NOMO-1 treated with DMSO at 0.1 percent for 48 hours (cell line): Measurements from ENCODE around the gene NOS1AP.
"Not testable (repeated sequence)": the region's sequence is repeated elsewhere in the genome, so short reads cannot be mapped to it uniquely, and the experiment has no call there.

ENCODE experiments used
- DNase-seq: peaks from one replicate; lab custom pipeline; 2025; ENCODE audit not compliant: unreplicated experiment; lab: John Stamatoyannopoulos, UW

Gene NOS1AP

DNA sequence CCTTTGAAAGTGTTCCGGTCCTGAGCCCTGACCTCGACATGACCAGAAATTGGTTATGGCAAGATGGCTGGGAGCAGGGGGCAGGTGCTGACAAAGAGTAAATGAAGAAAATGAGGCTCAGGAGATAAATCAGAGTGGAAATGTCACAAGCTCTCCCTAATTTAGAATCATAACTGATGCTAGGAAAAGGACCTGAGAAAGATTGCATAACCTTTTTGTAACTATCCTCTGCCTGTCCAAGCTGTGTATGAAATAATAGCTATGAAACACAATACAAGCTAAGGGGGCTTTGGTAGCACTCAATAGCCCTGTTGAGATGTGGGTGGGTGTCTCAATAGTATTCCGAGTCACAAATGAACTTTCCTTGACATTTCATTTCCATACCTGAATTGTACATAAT lies 12.9 kb upstream of the NOS1AP start:
- peak; percentile 14 for DNase-seq

DNA sequence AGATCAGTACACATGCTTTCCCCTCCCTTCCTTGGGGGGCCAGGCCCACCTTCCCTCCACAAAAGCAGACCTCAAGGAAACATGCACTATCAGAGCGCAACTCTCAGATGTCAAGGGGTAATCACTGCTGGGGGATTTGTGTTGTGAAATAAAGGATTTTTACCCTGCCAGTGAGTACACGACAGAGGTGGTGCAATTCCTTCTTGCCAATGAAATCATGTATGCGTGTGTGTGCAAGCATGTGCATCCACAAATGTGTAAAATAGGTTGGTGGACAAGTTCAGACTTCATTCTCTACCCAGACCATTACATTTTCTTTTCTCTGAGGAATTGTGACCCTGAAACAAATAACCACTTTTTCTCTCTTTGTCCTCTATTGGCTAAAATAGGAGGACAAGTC lies 9.8 kb upstream of the NOS1AP start:
- no peak for DNase-seq

DNA sequence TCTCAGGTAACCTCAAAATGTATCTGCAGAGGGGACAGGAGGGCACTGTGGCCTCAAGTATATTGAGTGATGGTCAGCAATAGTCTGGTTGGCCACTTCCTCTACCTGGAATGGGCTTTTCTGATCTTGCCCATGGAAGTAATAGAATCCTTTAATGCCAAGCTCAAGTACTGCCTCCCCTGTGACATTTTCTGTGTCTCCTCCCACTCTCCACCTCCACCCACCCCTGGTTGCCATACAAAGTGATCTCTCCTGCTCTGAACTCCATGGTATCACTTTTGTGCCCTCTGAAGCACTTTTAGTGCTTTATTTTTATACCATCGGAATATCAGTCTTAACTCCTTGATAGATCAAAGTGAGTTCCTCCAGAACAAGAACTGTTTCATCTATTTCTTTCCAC lies 9.2 kb upstream of the NOS1AP start:
- no peak for DNase-seq

DNA sequence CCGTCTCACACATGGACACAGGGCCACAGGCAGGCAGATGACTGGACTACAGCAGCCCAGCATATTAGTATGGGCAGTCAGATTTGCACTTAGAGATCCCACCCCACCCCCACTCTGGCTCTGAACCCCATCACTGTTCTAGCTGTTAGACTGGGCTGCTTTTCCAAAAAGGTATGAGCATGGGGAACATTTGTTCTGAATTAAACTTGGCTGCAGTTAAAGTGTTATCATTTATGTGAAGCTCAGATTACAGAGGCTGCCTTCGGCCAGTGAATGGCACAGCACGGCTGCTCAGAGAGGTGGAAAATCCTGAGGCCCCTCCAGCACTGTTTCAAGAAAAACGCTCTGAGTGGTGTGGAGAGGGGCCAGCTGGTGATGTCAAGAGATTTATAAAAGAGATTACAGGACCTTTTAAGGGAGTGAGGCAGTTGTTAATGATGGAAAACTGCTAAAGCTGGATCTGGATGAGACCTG lies 6.9 kb upstream of the NOS1AP start:
- no peak for DNase-seq

DNA sequence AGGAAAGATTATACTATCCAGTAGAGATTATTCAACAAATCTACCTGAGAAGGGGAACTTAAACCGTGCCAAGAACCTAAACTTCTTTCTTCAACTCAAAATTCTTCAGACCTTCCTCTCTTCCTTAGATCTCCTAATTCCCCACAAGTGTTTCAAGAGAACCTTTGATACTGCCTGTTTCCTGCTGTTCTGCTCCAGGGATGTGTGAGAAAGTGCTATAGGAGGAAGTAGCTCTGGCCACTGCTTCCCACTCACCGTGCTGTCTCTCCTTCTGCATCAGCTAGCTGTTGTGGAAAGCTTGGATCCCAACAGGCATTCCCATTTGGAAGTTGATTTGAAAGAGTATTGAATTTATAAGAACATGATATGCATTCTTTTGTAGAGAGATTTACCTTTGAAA lies 4.5 kb upstream of the NOS1AP start:
- no peak for DNase-seq

DNA sequence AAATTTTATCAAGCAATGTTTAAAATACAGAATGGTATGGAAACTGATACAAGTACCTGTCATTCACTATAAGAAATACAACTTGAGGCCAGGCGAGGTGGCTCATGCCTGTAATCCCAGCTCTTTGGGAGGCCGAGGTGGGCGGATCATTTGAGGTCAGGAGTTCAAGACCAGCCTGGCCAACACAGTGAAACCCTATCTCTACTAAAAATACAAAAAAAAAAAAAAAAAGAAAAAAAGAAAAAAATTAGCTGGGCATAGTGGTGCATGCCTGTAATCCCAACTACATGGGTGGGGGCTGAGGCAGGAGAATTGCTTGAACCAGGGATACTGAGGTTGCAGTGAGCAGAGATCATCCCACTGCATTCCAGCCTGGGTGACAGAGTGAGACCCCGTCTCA lies 2.7 kb upstream of the NOS1AP start:
- DNase-seq, result not testable (repeated sequence)

DNA sequence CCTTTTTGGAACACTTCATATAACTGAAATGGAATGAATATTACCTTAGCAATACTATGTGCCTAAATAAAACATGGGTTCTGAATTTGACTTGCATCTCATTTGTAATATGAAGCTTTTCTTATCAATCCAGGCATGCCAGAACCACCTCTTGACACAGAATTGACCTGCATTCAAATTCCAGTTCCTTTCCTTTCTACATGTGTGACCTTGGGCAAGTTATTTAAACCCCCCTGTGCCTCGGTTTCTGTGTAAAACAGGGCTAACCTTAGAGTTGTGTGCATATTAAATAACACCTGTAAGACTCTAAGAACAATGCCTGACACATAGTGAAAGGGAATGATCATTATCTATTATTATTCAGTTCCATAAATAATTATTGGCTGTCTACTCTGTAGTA lies 2.0 kb upstream of the NOS1AP start:
- DNase-seq, result no peak

DNA sequence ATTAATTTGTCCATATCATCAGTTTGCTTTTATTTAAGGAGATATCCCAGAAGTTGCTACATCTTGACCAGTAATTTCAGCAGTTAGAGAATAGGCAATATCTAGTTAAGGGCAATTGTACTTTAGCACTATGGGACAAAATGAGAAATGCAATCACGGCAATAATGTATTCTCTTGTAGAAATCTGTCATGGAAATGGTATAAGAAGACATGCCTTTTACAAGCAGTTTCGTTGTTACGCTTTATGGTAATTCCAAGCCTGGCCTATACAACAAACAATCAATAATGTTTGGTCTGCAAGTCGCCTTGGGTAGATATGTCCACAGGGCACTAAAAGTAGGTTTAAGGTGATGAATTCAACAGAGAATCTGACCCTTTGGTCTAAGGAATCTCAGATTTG lies 1.2 kb upstream of the NOS1AP start:
- DNase-seq, result no peak

DNA sequence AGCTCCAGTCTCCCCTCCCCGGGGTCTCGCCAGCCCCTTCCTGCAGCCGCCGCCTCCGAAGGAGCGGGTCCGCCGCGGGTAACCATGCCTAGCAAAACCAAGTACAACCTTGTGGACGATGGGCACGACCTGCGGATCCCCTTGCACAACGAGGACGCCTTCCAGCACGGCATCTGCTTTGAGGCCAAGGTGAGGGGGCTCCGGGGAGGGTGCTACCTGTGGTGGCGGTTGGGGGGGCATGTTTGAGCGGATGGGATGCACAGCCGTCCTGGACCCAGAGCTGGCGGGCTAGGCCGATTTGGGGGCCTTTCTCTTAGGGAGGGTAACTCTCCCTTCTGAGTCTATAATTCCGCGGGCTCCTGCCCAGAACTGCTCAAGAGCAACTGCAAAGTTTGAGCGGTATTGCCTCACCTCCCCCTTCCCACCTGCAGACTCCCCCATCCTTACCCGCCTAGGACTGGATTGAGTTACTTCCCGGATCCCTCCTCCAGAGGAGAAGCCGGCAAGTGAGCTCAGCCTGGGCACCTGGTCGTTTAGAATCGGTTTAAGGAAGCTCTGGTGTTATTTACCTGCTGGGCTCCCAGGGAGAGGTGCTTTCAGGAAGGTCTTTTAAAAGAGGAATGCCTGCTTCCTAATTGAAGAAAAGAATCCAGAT lies 730 bp downstream of the NOS1AP start:
- no peak for DNase-seq

DNA sequence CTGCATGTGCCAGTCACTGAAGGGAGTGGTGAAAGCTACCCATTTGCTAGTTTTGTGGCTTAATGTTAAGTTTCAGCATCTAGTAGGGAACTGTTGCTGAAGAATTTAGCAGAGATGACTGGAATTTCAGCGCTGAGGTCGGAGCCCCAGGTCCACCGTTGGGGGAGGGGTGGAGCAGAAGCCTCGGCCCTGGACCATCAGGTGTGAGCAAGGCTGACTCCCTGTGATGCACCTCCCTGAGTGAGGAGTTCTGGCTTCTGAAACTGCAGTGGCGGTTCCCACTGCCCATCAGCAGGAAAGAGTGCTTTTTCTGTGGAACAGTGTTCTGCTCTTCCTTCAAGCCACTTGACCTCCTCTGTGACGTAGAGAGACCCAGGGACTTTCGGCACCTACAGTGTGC lies 1.3 kb downstream of the NOS1AP start:
- DNase-seq, result no peak

DNA sequence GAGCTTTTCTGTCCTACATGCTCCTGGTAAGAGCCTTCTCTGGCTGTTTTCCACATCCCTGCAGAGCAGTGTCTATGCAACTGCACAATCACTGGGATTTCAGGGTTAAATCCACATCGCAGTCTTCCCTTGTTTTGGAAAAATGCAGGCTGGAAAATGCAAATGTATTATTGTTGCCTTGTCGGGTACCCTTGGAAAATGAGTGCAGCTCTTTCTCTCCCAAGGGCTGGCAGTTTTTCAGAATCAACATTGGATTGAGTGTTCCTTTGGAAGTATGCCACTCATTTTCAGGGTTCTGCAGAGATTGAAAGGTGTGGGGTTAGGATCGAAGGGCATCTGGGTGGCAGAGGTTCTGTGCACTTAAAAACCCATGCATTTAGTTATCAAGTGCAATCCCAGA lies 3.2 kb downstream of the NOS1AP start:
- DNase-seq, result no peak

DNA sequence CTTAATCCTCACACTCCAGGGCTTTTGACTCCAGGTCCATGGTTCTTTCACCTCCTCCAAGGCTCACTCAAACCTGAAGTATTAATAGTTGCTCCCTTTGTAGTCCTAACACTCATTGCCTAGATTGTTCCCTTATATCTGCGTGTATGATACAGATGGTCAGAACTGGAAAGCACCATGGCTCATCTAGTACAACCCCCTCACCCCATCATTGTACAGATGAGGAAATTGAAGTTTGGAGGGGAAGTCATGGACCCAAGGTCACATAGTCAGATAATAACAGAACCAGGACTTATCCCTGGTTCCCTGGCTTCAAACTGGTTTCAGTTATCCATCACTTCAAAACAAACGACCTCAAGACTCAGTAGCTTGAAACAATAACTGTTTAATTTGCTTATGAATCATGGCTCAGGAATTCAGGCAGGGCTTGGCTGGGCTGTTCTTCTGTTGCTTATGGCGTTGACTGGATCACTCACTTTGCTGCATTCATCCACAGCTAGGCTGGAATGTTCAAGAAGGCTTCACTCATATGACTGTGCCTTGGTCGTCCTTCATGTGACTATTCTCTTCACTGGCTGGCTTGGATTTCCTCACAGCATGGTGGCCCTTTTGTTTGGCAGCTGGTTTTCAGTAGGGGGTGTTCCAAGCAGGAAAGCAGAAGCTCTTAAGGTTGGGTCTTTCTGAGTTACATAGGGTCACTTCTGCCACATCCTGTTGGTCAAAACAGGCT lies 5.0 kb downstream of the NOS1AP start:
- DNase-seq, result peak; percentile 14

DNA sequence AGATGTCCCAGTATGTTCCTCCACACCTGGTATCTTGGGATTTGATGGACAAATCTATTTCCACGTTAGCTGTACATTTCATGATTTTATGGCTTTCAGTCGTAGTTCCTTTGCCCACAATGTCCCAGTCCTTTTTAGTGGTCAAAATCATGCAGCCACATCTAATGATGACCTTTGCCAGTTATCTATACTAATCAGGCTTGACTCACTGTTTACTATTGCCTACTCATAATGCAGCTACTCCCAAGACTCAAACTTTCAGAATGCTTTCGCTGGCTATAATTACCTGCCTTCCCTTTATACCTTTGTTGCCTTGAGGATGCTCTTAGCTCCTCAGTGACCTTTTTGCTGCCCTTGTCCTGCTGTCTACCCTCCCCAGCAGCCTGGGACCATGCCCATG lies 6.4 kb downstream of the NOS1AP start:
- DNase-seq, result no peak

DNA sequence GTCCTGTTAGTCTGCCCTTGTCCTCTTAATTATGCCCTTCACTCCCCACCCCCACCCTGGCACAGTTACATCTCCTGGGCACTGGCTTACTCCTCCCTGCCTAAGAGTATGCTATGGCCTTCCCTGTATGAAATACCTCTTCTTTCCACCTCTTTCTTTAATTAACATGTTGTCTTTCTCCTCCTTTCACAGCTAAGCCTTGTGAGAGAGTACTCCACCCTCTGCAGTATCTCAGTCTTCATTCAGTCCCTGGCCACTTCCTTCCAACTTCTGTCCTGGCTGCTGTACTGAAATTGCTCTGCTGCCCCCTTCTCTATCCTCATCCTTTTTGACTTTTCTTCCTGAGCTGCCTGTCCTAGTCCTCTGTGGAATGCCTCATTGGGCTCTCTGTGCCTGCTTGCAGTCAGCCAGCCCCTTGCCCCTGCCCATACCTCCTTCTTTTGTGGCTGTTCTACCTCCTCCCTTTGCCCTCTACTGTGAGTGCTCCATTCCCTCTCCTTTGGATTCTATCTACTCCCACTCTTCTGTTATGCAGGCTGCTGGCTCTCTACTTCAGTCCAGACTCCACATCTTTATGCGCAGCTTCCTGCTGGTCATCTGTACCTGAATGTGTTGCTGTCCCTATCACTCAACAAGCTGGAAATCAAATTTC lies 8.3 kb downstream of the NOS1AP start:
- DNase-seq, result no peak

DNA sequence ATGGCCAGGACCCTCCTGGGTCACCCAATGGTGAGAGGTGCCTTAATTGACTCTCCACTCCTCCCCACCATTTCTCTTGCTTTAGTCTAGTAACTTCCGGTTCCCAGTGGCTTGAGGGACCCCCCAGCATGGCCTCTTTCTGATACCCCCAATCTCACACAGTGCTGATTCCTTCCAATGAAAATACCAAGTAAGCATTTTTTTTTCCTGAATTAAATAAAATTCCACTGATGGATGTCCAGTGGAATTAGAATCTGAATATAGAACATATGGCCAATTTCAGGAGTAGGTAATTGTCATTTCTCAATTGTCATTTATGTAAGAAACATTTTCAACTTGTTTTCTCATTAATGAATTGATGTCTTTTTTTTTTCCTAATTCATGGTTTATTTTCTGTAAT lies 9.5 kb downstream of the NOS1AP start:
- DNase-seq, result no peak

DNA sequence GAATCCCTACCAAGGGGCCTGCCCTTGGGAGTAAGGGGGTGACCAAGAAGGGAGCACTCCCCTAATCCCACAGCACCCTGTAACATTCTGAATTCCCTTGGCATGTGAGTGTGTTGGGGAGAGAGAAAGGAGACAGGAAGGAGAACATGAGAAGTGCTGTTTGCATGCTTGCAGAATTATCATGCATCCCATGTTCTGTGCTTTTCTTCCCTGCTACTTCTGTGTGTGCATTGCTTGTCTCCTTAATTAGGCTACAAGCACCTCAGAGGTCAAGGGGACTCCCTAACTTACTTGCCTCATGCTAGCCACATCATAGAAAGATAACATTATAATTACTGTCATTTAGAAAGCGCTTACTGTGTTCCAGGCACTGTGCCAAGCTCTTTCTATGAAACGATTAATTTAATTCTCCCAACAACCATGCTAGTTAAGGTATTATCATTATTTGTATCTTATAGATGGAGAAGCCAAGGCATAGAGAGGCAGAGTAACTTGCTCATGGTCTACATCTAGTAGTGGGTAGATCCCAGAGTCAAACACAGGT lies 11.1 kb downstream of the NOS1AP start:
- no peak for DNase-seq

DNA sequence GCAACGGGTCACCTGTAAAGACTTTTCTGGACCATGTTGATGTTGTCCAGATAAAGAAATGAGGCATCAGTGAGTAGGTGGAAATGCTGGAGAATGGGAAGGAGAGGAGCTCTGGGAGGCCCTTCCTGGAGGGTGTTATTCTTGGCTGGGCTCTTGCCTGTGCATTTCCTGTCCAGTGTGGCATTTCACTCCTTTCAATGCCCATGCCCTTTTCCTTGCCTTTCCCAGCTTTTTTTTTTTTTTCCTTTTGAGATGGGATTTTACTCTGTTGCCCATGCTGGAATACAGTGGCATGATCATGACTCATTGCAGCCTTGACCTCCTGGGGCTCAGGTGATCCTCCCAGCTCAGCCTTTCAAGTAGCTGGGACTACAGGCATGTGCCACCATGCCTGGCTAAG lies 11.8 kb downstream of the NOS1AP start:
- no peak for DNase-seq

DNA sequence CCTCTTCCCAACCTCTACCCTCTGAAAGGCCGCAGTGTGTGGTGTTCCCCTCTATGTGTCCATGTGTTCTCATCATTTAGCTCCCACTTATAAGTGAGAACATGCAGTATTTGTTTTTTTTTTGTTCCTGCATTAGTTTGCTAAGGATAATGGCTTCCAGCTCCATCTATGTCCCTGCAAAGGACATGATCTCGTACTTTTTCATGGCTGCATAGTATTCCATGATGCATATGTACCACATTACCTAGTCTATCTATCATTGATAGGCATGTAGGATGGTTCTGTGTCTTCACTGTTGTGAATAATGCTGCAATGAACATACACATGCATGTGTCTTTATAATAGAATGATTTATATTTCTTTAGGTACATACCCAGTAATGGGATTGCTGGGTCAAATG lies 12.6 kb downstream of the NOS1AP start:
- DNase-seq, result not testable (repeated sequence)

DNA sequence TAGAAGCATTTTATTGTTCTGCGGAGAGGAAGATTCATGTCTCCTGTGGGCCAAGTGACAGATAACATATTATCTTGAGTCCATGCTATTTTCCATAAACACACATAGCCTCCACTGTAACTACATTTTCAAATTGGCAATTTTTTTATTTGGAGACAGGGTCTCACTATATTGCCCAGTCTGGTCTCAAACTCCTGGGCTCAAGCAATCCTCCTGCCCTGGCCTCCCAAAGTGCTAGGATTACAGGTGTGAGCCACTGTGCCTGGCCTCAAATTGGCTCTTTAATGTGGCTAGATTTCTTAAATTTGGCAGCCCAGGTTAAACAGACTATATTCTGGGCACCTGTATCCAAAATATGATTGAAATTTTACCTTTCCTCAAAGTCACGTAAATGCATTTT lies 13.8 kb downstream of the NOS1AP start:
- no peak for DNase-seq

DNA sequence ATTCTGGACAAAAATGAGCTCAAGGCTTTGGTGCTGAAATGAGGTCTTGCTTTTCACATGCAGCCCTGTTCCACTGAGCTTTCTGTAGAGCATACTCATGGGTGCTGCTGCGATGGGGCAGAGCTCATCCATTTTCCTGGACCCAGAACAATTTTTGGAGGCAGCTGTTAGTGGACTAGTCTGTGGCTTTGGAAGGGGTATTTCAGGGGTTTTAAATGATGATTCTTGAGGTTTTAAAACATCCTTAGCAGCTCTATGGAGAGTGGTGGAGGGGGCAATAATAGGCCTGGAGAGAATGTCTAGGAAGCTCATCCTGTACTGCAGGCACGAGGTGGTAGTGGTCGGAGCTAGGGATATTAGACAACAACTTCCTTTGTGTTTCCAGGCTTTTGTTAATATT lies 16.5 kb downstream of the NOS1AP start:
- no peak for DNase-seq

DNA sequence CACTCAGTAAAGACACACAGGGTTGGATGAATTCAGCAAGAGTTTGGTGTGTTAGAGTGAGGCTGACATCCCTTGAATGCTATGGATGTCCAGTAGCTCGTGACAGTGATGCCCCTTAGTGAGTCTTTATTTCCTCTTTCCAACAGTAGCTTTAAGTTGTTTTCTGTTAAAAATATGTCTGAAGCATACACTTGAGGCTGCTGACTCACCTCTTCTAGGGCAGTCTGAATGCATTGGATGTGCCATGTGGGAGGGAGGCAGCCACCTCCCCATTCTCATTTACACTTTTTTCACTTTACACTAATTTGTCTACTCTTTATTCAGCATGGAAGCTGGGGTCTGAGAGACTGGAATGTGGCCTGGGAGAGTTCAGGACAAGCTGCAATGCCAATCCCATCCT lies 17.6 kb downstream of the NOS1AP start:
- DNase-seq, result peak; percentile 83

DNA sequence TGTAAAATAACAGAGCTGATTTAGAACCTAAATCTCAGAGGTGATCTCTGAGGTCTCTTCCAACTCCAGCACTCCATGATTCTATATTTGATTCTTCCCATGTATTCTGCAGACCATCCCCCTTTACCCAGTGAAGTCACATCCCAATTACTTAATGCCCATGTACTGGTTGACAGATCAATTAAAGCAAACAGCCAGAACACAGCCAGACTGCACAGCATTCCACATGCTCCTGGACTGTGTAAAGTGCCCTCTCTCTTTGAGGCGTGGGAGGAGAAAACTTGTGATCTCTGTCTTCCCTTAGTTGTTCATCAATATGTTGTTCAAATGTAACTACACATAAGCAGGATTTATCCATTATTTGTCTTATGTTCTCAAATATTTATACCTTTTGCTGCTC lies 18.1 kb downstream of the NOS1AP start:
- DNase-seq, result no peak
